GOT3 (cell line): ENCODE data around the gene ACAP1.
"Not testable (repeated sequence)": the region's sequence is repeated elsewhere in the genome, so short reads cannot be mapped to it uniquely, and the experiment has no call there.

Experiments used
- DNase-seq: peaks from one replicate; lab custom pipeline; 2025; ENCODE audit warnings: mixed read lengths; lab: John Stamatoyannopoulos, UW

Gene ACAP1

GRCh38 chr17:7328840-7329373 is 7.4 kb upstream of the ACAP1 start, which contains the start of gene NEURL4:
Gene NEURL4, minus strand, starts transcription at chr17:7329335. Its CDS starts 23 bp downstream, at chr17:7329312.
- no peak for DNase-seq

- peak; percentile 88 for DNase-seq
Measured at GRCh38 chr17:7329374-7329996, 6.8 kb upstream of the ACAP1 start.

- DNase-seq: peak; percentile 64
Measured at GRCh38 chr17:7329997-7330637, 6.2 kb upstream of the ACAP1 start.

DNA sequence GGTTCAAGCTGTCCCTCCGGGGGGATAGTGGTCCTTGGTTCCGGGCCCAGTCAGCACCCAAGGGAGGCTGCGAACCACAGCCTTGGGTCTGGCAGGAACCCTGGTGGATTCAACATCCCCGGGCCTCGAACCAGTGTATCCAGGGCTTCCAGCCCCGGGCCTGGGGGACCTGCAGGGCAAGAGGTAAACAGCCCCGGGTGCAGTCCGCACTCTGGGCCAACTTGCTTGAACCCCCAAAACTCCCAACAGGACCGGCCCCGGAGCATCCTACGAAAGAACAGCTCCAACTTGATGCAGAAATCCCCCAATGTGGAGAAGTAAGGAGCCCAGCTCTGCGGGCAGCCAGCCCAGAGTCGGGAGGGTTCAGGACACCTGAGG is 5.7 kb upstream of the ACAP1 start:
- DNase-seq: no peak

DNA sequence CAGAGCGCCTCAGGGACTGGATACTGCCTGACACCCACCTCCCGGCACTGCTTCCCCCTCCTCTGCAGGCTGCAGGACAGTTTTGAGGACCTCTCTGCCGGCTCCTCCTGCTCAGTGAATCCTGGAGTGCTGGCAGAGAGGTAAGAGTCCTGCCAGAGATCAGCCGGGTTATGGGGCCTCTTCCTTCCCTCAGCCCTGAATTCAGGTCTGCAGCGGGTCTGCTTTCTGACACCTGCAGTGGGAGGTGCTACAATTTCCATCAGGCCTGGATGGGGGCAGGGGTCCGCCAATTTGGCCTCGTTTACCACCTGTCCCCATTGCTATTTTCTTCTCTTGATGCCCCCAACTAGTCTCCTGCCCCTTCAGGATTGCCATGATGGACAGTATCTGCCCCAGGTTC is 4.2 kb upstream of the ACAP1 start:
- DNase-seq: no peak

DNA sequence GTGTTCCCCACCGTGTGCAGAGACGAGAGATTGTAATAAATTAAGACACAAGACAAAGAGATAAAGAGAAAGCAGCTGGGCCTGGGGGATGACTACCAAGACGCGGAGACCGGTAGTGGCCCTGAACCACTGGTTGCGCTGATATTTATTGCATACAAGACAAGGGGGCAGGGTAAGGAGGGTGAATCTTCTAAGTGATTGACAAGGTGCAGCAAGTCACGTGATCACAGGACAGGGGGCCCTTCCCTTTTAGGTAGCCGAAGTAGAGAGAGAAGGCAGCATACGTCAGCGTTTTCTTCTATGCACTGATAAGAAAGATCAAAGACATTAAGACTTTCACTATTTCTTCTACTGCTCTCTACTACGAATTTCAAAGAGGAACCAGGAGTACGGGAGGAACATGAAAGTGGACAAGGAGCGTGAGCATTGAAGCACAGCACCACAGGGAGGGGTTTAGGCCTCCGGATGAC is 3.7 kb upstream of the ACAP1 start:
- not testable (repeated sequence) for DNase-seq

GRCh38 chr17:7334938-7335538 is 1.3 kb upstream of the ACAP1 start:
- DNase-seq: no peak

DNA sequence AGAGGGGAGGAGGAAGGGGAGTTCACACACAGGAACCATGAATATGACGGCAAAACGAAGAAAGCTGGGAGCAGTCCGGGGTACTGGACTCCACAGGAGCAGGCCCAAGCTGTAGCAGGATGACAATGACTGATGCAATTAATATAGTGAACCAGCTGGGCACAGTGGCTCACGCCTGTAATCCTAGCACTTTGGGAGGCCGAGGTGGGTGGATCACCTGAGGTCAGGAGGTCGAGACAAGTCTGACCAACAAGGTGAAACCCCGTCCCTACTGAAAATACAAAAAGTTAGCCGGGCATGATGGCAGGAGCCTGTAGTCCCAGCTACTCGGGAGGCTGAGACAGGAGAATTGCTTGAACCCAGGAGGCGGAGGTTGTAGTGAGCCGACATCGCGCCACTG is 564 bp upstream of the ACAP1 start:
- DNase-seq: not testable (repeated sequence)

GRCh38 chr17:7337600-7337999 is 1.3 kb downstream of the ACAP1 start:
- DNase-seq: not testable (repeated sequence)

DNA sequence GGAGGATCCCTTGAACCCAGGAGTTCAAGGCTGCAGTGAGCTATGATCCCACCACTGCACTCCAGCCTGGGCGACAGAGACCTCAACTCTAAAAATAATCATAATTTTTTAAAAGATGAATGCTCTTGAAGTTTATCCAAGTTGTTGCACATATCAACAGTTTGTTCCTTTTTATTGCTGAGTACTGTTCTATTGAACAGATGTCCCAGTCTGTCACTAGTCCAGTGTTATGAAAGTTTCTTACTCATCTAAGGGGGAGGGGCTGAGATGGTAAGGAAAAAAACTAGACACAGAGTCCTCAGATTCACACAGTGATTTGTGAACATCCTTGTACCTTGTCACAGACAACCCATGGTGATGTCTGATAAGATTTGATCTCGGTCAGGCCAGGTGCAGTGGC is 3.9 kb downstream of the ACAP1 start:
- DNase-seq: no peak

- DNase-seq: no peak
Measured at GRCh38 chr17:7341842-7342241, 5.5 kb downstream of the ACAP1 start.

DNA sequence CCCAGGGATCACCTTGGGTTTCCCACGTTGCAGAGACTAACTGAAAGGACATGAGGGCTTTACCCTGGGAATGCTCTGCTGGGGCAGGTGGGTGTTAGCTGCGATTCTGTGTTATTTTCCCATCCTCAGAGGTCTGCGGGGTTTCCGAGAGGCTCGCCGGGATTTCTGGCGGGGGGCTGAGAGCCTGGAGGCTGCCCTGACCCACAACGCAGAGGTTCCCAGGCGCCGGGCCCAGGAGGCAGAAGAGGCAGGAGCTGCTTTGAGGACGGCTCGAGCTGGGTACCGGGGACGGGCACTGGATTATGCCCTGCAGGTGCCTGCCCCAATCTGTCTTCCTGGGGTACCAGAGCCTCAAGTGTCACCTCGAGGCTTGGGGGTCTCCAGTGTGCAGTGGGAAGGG is 6.9 kb downstream of the ACAP1 start:
- no peak for DNase-seq

- DNase-seq: no peak
Measured at GRCh38 chr17:7346761-7347614, 10.7 kb downstream of the ACAP1 start.

GRCh38 chr17:7347630-7348477 is 11.5 kb downstream of the ACAP1 start:
- no peak for DNase-seq

- DNase-seq: no peak
Measured at GRCh38 chr17:7348478-7349242, 12.3 kb downstream of the ACAP1 start.

GRCh38 chr17:7351665-7352502 is 15.6 kb downstream of the ACAP1 start, which contains the start of gene KCTD11:
Gene KCTD11, plus strand, starts transcription at chr17:7352162.
- DNase-seq: peak; percentile 97

GRCh38 chr17:7352503-7352889 is 16.2 kb downstream of the ACAP1 start:
- no peak for DNase-seq

- DNase-seq: no peak
Measured at GRCh38 chr17:7352910-7353635, 16.7 kb downstream of the ACAP1 start.
